ENCODE measurements around the gene AUTS2.

AUTS2 gene

DNA sequence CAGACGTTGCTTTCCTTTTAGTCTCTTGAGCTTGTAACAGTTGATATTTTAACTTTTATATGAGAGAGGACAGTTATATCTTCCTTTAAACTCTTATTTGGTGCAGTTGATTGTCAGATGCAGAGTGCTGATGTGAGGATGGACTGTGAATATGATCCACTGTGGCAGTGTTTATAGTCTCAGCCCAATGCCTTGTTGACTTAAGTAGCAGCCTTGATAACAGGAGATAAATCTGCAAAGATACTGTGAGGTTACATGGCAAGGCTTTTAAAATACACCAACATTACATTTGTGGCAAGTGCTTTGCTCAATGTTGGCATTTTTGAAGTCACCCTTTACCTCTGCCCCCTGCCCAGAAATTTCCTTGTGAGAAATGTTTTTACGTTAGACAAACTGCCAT is 206.7 kb downstream of the AUTS2 start:
- Histone ChIP-seq H3K9me3 (ENCODE audit: severe bottlenecking) (no peaks in the 10 kb centered on the region), H3K4me1 (ENCODE audit: insufficient read depth, poor library complexity, severe bottlenecking) (no peaks in the 10 kb centered on the region), H3K4me3 (ENCODE audit: severe bottlenecking) (no peak overlapping the region), H3K36me3 (ENCODE audit: low read depth) (no peaks in the 10 kb centered on the region), H3K27ac (ENCODE audit: poor library complexity, severe bottlenecking) (no peak overlapping the region), H3K27me3 (ENCODE audit: insufficient read depth, poor library complexity, severe bottlenecking) (no peaks in the 10 kb centered on the region)
- no peak for ATAC-seq (ENCODE audit: low read depth)
- DNase-seq (ENCODE audit: low spot score): no peak
- TF ChIP-seq CTCF (IDR thresholded peaks at IDR 0.05; ENCODE audit: poor library complexity, severe bottlenecking): no peak

GRCh38 chr7:69808391-69808790 is 210.1 kb downstream of the AUTS2 start:
- no peaks in the 10 kb centered on the region for H3K9me3 ChIP-seq (ENCODE audit: severe bottlenecking)
- ATAC-seq (ENCODE audit: low read depth): no peak
- TF ChIP-seq CTCF (IDR thresholded peaks at IDR 0.05; ENCODE audit: poor library complexity, severe bottlenecking): no peak
- DNase-seq (ENCODE audit: low spot score): no peak
- H3K4me3 ChIP-seq (ENCODE audit: severe bottlenecking): no peak overlapping the region
- no peaks in the 10 kb centered on the region for H3K36me3 ChIP-seq (ENCODE audit: low read depth)
- H3K27me3 ChIP-seq (ENCODE audit: insufficient read depth, poor library complexity, severe bottlenecking): no peaks in the 10 kb centered on the region
- no peak overlapping the region for H3K27ac ChIP-seq (ENCODE audit: poor library complexity, severe bottlenecking)
- H3K4me1 ChIP-seq (ENCODE audit: insufficient read depth, poor library complexity, severe bottlenecking): no peaks in the 10 kb centered on the region

DNA sequence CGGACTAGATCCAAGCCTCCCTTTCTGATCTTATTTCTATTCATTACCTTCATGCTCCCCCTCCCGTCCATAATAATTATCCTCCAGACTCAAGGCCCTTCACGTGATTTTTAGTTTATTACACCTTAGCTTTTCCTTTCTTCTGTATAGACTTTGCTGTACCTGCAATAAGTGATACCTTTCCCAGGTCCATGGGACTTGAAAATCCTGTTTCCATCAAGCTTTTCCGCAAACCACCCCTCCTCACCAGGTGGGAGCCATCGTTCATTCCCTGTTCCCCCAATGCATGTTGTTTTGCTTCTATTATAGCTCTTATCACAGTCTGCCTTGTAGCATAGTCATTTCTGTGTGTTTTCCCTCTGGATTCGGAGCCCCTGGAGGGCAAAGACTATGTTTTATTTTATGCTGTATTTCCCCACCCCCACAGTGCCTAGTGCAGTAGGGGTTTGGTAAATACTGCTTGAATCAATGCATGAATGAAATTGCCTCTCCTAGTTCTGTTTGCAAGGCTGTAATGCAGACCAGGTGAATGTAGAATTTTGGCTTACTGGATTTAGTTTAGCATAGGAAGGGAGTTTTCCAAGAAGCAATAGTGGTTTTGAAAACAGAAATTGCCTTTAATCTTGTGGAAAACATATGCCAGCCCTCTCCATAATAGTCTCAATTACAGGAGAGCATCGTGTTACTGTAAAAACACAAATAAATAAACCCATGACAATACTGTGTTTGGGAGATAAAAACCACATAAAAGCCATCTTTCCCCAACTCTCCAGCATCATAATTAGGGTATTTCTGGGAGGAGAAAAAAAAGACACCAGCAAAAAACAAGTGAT is 213.4 kb downstream of the AUTS2 start:
- Histone ChIP-seq H3K36me3 (ENCODE audit: low read depth) (no peaks in the 10 kb centered on the region), H3K27me3 (ENCODE audit: insufficient read depth, poor library complexity, severe bottlenecking) (no peaks in the 10 kb centered on the region), H3K9me3 (ENCODE audit: severe bottlenecking) (no peaks in the 10 kb centered on the region), H3K4me1 (ENCODE audit: insufficient read depth, poor library complexity, severe bottlenecking) (no peaks in the 10 kb centered on the region), H3K4me3 (ENCODE audit: severe bottlenecking) (no peak overlapping the region), H3K27ac (ENCODE audit: poor library complexity, severe bottlenecking) (no peak overlapping the region)
- ATAC-seq (ENCODE audit: low read depth) (no peak), DNase-seq (ENCODE audit: low spot score) (no peak)
- no peak for TF ChIP-seq CTCF (IDR thresholded peaks at IDR 0.05; ENCODE audit: poor library complexity, severe bottlenecking)

- no peak overlapping the region for H3K4me3 ChIP-seq (ENCODE audit: severe bottlenecking)
- TF ChIP-seq CTCF (IDR thresholded peaks at IDR 0.05; ENCODE audit: poor library complexity, severe bottlenecking): no peak
- no peaks in the 10 kb centered on the region for H3K4me1 ChIP-seq (ENCODE audit: insufficient read depth, poor library complexity, severe bottlenecking)
- no peaks in the 10 kb centered on the region for H3K27me3 ChIP-seq (ENCODE audit: insufficient read depth, poor library complexity, severe bottlenecking)
- H3K27ac ChIP-seq (ENCODE audit: poor library complexity, severe bottlenecking): no peak overlapping the region
- no peaks in the 10 kb centered on the region for H3K9me3 ChIP-seq (ENCODE audit: severe bottlenecking)
- ATAC-seq (ENCODE audit: low read depth) (no peak), DNase-seq (ENCODE audit: low spot score) (no peak)
- H3K36me3 ChIP-seq (ENCODE audit: low read depth): no peaks in the 10 kb centered on the region
Observed at GRCh38 chr7:69812756-69813155, 214.5 kb downstream of the AUTS2 start.

DNA sequence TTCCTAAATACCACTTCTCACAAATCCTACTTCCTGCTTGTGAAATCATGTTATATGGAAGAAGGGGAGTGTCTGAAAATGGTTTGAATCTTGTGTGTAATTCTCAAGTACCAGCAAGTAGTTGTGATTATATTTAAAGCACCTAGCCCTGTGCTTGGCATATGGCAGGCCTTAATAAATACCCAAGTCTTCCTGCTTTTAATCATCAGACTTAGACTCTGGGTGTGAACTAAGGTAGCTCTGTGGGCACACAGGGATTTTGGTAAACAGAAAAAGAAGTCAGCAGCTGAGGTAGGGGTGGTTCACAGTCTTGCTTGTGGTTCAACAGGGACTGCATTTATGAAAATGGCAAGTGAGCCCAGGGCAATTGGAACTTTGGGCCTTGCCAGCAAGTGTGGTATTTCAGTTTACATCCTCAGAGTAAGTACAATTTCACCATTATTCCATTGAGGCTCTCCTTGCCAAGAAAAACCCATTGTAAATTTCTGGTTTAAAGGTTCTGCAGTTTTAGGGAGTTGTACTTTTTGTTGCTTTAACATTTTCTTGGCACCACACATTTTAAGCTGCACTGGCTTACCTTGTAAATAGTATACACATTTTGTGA is 215.5 kb downstream of the AUTS2 start:
- H3K36me3 ChIP-seq (ENCODE audit: low read depth): no peaks in the 10 kb centered on the region
- H3K4me1 ChIP-seq (ENCODE audit: insufficient read depth, poor library complexity, severe bottlenecking): no peaks in the 10 kb centered on the region
- H3K27me3 ChIP-seq (ENCODE audit: insufficient read depth, poor library complexity, severe bottlenecking): no peaks in the 10 kb centered on the region
- H3K4me3 ChIP-seq (ENCODE audit: severe bottlenecking): no peak overlapping the region
- ATAC-seq (ENCODE audit: low read depth) (no peak), DNase-seq (ENCODE audit: low spot score) (no peak)
- TF ChIP-seq CTCF (IDR thresholded peaks at IDR 0.05; ENCODE audit: poor library complexity, severe bottlenecking): no peak
- no peaks in the 10 kb centered on the region for H3K9me3 ChIP-seq (ENCODE audit: severe bottlenecking)
- no peak overlapping the region for H3K27ac ChIP-seq (ENCODE audit: poor library complexity, severe bottlenecking)
